Gastrocnemius medialis (tissue), 4 donors: ENCODE data around the gene AKAP13.

ENCODE experiments used
- POLR2A ChIP-seq, 2 donors: fragments of 450-650 bp; IDR thresholded peaks; one replicate each; pipeline ENCODE4 v1.6.1; 2017; ENCODE audit warnings: antibody characterized with exemption in 2 of 2, mild to moderate bottlenecking in 2 of 2, moderate library complexity in 2 of 2
- TF ChIP-seq, protein P1 (sequence below), 5 experiments: fragments of 450-650 bp in 3 of 5; fragments of 200-600 bp in 2 of 5; sonication (generic) in 2 of 5; IDR thresholded peaks in 4 of 5; conservative IDR thresholded peaks in 1 of 5; 1 replicate in 4 of 5; 2 replicates in 1 of 5; pipeline ENCODE4 v1.5.1; 2016 to 2019; ENCODE audit warnings: antibody characterized with exemption in 5 of 5, mild to moderate bottlenecking in 3 of 5, moderate library complexity in 3 of 5

DNA sequence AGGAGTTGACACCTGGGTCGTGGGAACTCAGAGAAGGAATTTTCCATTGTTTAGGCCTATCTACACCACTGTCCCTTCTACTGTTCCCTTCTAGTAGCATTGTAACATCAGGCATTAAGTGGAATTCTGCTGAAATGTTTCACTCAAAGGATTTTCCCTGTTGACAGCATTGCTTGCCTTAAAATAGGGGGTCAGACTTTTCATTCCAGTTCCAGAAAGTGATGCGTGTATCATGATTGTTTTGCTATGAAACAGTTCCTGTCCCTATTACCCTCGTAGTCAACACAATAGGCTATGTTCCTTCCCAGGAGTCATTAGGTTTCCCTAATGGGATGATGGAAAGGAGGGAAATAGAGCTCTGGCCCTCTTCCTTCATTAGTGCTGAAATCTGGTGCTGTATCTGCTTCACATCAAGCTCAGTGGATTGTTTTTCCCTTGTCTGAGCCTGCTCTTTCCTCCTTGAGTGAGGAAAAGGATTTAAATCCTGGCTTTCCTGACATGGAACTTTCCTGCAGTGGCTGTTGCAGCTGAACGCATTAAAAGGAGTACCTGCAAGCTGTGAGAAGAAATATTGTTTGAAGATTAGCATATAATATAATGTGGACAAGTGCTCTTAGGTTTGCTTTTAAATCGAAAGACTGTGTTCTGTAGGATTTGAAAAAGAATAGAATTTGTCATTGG, 218.5 kb downstream of the AKAP13 start:
- no peak for TF ChIP-seq POLR2A (IDR thresholded peaks at IDR 0.05)
- TF ChIP-seq, protein P1, sequence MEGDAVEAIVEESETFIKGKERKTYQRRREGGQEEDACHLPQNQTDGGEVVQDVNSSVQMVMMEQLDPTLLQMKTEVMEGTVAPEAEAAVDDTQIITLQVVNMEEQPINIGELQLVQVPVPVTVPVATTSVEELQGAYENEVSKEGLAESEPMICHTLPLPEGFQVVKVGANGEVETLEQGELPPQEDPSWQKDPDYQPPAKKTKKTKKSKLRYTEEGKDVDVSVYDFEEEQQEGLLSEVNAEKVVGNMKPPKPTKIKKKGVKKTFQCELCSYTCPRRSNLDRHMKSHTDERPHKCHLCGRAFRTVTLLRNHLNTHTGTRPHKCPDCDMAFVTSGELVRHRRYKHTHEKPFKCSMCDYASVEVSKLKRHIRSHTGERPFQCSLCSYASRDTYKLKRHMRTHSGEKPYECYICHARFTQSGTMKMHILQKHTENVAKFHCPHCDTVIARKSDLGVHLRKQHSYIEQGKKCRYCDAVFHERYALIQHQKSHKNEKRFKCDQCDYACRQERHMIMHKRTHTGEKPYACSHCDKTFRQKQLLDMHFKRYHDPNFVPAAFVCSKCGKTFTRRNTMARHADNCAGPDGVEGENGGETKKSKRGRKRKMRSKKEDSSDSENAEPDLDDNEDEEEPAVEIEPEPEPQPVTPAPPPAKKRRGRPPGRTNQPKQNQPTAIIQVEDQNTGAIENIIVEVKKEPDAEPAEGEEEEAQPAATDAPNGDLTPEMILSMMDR (IDR thresholded peaks at IDR 0.05 in 4 of 5, conservative IDR thresholded peaks at IDR 0.05 in 1 of 5): no peak
